Measurements from ENCODE around the gene DNHD1. TPM values are rescaled to one million over a fixed set of nuclear protein-coding genes. Genes with fewer than 3 reads are reported as not detected.
A peak's percentile ranks its signal among the peaks of the same experiment; 100 is the strongest.

Gene DNHD1
- total RNA-seq, 1 donor from 2014 or later = 4.4 TPM

- Histone ChIP-seq H3K36me3 (peaks cover 25% of the 10 kb centered on the region), H3K27ac (replicated peaks) (no peak overlapping the region), H3K9me3 (replicated peaks) (no peaks in the 10 kb centered on the region), H3K4me1 (peaks cover 49% of the 10 kb centered on the region), H3K27me3 (ENCODE audit: low read depth) (no peaks in the 10 kb centered on the region), H3K4me3 (no peak overlapping the region)
- no peak for TF ChIP-seq CTCF (IDR thresholded peaks at IDR 0.05; ENCODE audit: borderline replicate concordance)
- intact Hi-C loops (cut with micrococcal nuclease) = no loop called here
- DNase-seq = no peak
Observed at GRCh38 chr11:6615882-6616585, 119.0 kb downstream of the DNHD1 start.

GRCh38 chr11:6616596-6617250 lies 119.6 kb downstream of the DNHD1 start:
- H3K9me3 ChIP-seq (replicated peaks) = no peaks in the 10 kb centered on the region
- H3K27ac ChIP-seq (replicated peaks) = no peak overlapping the region
- H3K4me3 ChIP-seq = no peak overlapping the region
- DNase-seq = no peak
- H3K36me3 ChIP-seq = peaks cover 22% of the 10 kb centered on the region
- H3K27me3 ChIP-seq (ENCODE audit: low read depth) = no peaks in the 10 kb centered on the region
- intact Hi-C loops (cut with micrococcal nuclease) = no loop called here
- H3K4me1 ChIP-seq = peaks cover 42% of the 10 kb centered on the region
- no peak for TF ChIP-seq CTCF (IDR thresholded peaks at IDR 0.05; ENCODE audit: borderline replicate concordance)

GRCh38 chr11:6617315-6617781 lies 120.3 kb downstream of the DNHD1 start:
- peaks cover 40% of the 10 kb centered on the region for H3K4me1 ChIP-seq
- no peak for TF ChIP-seq CTCF (IDR thresholded peaks at IDR 0.05; ENCODE audit: borderline replicate concordance)

GRCh38 chr11:6618117-6619003 lies 121.3 kb downstream of the DNHD1 start:
- intact Hi-C loops (cut with micrococcal nuclease) = no loop called here
- Histone ChIP-seq H3K4me1 (peaks cover 30% of the 10 kb centered on the region), H3K27me3 (ENCODE audit: low read depth) (no peaks in the 10 kb centered on the region), H3K9me3 (replicated peaks) (no peaks in the 10 kb centered on the region), H3K36me3 (peaks cover 22% of the 10 kb centered on the region), H3K27ac (replicated peaks) (peak overlapping the region; percentile 85), H3K4me3 (peak overlapping the region; percentile 88)
- no peak for DNase-seq
- no peak for TF ChIP-seq CTCF (IDR thresholded peaks at IDR 0.05; ENCODE audit: borderline replicate concordance)

More at GRCh38 chr11:6617315-6617781, 120.3 kb downstream of the DNHD1 start:
- Histone ChIP-seq H3K27ac (replicated peaks) (no peak overlapping the region), H3K4me3 (peak overlapping the region; percentile 88), H3K27me3 (ENCODE audit: low read depth) (no peaks in the 10 kb centered on the region), H3K36me3 (peaks cover 22% of the 10 kb centered on the region), H3K9me3 (replicated peaks) (no peaks in the 10 kb centered on the region)
- no peak for DNase-seq
- intact Hi-C loops (cut with micrococcal nuclease) = no loop called here

GRCh38 chr11:6619004-6619745 lies 122.1 kb downstream of the DNHD1 start, which contains the start of gene TPP1:
Gene TPP1, minus strand, starts transcription at chr11:6619422. Its CDS starts 22 bp downstream, at chr11:6619400.
- no peaks in the 10 kb centered on the region for H3K9me3 ChIP-seq (replicated peaks)
- H3K27me3 ChIP-seq (ENCODE audit: low read depth) = no peaks in the 10 kb centered on the region
- no peak for TF ChIP-seq CTCF (IDR thresholded peaks at IDR 0.05; ENCODE audit: borderline replicate concordance)
- intact Hi-C loops (cut with micrococcal nuclease) = no loop called here
- peaks cover 29% of the 10 kb centered on the region for H3K4me1 ChIP-seq
- H3K36me3 ChIP-seq = peaks cover 22% of the 10 kb centered on the region
- peak within 1 kb of the TSS; percentile 88 for H3K4me3 ChIP-seq
- peak within 1 kb of the TSS; percentile 85 for H3K27ac ChIP-seq (replicated peaks)
- peak; percentile 88 for DNase-seq
